ENCODE results near the gene SPATA31E1.

SPATA31E1 gene

GRCh38 chr9:87863882-87864465 is 18.7 kb upstream of the SPATA31E1 start:
- DNase-seq (ENCODE audit: low read depth), result no peak

DNA sequence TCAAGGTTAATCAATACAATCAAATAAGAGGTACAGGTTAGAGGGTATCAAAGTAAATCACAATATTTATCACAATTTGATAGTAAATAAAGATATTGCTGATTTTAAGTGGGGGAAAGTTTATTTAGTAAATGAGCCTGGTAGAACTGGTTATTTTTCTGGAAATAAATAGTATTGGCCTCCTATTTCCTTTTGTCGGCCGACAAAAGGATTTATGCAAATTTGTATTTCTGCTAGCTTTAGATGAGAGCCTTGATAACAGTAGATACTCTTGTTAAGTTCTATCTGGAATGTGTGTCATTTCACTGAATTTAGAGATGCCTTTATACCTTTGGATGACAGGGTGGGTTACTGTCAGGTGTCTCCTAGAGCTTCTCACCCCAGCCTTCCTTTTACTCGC is 17.8 kb upstream of the SPATA31E1 start:
- no peak for DNase-seq (ENCODE audit: low read depth)

- DNase-seq (ENCODE audit: low read depth), result no peak
Observed at GRCh38 chr9:87865626-87866025, 17.1 kb upstream of the SPATA31E1 start.

GRCh38 chr9:87867391-87867790 is 15.3 kb upstream of the SPATA31E1 start:
- no peak for DNase-seq (ENCODE audit: low read depth)

DNA sequence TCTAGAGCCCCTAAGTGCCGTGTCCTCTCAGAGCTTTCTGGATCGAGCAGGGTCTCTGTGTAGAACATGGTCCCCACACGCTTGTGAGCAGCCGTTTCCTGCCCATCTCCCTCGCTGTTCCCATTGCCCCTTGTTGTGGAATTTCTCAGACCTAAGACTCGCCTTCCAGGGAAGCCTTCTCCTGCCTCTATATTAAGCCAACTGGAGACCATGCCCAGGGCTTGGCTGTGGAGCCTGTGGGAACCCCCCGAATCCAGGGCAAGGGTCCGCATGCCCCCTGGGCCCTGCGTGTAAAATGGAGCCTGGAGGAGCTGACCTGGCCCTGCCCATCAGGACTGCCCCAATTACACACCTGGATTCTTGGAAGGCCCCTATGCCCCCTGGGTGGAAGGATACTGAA is 14.5 kb upstream of the SPATA31E1 start:
- no peak for DNase-seq (ENCODE audit: low read depth)

GRCh38 chr9:87868635-87869034 is 14.0 kb upstream of the SPATA31E1 start:
- no peak for DNase-seq (ENCODE audit: low read depth)

- no peak for DNase-seq (ENCODE audit: low read depth)
Observed at GRCh38 chr9:87869082-87869481, 13.6 kb upstream of the SPATA31E1 start.

DNA sequence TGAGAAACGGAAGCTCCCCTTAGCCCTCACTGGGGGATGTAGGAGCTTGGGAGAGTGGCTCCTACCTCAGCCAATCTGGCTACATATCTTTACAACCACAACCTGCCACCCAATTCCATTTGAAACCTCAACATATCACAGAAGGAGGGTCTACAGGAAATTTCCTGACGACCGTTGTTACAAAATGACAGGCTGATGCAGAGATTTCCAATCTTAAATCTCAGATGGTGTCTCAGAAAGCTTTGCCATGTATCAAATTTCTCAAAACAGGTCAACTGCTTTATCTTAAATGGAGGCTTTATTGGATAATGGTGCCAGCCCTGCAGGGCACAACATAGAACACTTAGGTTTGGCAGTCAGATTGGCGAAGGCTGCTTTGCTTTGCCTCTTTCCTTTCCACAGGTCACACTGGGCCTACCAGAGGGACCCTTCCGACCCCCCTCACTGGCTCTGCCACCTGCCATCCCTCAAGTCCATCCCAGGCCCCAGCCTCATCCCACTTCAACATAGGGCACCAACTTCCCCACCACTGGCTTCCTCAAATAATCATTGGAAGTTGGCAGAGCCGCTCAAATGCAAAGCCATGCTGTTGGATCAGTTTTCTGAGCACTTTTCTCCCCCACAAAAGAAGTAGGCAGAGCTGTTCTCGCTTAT is 11.1 kb upstream of the SPATA31E1 start:
- DNase-seq (ENCODE audit: low read depth), result no peak

- no peak for DNase-seq (ENCODE audit: low read depth)
Observed at GRCh38 chr9:87872079-87872624, 10.5 kb upstream of the SPATA31E1 start.

- no peak for DNase-seq (ENCODE audit: low read depth)
Observed at GRCh38 chr9:87873607-87874303, 8.9 kb upstream of the SPATA31E1 start.

DNA sequence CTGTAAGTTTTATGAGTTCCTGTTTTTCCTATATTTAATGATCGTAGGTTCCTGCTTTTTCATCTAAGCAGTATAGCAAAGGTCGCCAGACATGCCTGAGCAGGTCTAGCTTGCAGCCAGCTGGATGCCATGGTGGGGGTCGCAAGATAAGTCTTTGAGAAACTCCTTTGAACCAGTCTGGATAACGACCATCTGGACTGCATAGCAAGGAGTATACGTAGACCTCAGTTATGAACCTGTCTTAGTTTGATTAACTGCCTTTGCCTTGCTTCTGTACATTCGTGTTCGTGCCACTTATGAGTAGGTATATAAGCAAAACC is 8.4 kb upstream of the SPATA31E1 start:
- no peak for DNase-seq (ENCODE audit: low read depth)

GRCh38 chr9:87875060-87875459 is 7.6 kb upstream of the SPATA31E1 start:
- DNase-seq (ENCODE audit: low read depth), result no peak

DNA sequence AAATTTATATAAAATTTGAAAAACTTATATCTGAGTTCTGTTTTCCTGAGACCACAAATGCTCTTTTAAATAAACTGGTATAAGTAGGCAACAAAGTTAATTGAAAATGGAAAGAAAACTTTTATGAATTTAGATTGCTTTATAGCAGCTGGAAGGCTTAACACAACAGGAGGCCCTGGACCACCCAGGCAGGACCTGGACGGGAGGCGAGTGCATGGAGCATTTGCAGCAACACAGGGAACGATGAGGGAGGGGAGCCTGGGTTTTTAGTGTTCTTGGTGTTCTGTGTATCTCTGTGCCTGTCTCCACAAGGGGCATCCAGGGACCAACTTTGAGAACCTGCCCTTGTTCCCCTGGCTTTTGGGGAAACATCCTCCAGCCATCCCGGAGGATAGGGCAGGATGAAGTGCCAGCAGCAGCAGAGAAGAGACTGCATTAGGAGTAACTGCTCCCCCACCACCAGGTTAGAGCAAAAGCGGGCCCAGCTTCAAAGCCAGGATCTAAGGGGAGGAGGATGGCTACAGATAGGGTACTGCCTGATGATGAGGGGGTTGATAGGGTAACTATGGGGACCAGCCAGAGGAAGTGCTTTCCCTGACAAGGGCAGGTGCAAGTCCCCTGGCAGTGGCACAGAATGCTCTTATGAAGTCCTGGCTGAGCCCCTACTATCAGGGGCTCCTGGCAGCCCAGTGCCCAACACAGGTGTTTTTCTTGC is 6.7 kb upstream of the SPATA31E1 start:
- DNase-seq (ENCODE audit: low read depth), result no peak

DNA sequence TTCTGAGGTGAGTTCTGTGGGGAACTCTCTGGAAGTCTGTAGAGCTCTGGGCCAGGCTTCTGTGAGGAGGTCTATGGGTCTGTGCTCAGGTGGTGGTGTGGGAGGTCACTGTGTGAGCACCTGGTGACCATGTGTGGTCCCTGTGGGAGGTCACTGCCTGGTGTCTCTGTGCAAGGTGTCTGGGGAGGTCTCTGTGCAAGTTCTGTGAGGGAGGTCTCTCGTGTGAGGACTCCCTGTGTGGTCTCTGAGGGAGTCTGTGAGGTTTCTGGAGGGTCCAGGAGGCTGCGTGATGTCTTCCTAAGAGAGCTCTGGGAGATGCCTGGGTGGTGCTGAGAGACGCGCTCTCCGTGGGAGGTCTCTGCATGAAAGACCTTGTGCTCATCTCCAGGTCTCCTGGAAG is 6.0 kb upstream of the SPATA31E1 start:
- DNase-seq (ENCODE audit: low read depth), result no peak

- DNase-seq (ENCODE audit: low read depth), result no peak
Observed at GRCh38 chr9:87878989-87879511, 3.6 kb upstream of the SPATA31E1 start.

DNA sequence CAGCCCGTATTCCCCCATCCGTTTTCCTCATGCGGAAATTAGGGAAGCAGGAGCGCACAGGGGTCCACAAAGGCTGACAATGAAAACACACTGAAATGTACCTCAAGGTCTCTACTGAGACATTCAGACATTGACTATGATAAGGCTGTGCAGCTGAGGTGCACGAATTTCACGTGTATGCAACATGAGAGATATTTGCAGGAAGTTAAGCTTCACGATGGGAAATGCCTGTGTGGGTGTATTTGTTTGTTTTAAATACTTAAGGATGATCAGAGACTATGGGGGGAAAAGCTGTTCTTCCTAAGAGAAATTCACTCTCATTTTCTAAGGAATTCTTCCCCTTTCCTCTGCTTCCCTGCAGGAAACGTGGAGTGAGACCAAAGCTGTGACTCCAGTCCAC is 2.6 kb upstream of the SPATA31E1 start:
- DNase-seq (ENCODE audit: low read depth), result no peak

GRCh38 chr9:87880683-87881082 is 2.0 kb upstream of the SPATA31E1 start:
- DNase-seq (ENCODE audit: low read depth), result no peak

- no peak for DNase-seq (ENCODE audit: low read depth)
Observed at GRCh38 chr9:87883274-87883673, 597 bp downstream of the SPATA31E1 start.

DNA sequence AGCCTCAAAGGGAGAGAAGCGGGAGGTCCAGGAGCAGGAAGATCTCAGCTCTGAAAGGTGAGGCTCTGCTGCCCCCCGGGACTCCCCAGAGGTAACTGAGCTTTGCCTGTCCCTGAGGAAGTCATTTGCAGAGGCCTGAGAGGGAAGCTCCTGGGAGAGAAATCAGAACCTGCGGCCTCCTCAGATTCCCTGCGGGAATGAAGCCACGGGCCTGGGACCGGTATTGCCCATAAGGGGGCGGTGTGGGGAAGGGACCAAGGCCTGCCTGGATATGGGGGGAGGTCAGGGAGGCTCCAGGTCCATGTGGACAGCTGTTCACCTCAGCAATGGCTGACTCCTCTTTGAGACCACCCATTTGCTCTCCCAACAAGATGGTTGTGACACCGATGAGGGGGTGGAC is 1.3 kb downstream of the SPATA31E1 start:
- DNase-seq (ENCODE audit: low read depth), result no peak

DNA sequence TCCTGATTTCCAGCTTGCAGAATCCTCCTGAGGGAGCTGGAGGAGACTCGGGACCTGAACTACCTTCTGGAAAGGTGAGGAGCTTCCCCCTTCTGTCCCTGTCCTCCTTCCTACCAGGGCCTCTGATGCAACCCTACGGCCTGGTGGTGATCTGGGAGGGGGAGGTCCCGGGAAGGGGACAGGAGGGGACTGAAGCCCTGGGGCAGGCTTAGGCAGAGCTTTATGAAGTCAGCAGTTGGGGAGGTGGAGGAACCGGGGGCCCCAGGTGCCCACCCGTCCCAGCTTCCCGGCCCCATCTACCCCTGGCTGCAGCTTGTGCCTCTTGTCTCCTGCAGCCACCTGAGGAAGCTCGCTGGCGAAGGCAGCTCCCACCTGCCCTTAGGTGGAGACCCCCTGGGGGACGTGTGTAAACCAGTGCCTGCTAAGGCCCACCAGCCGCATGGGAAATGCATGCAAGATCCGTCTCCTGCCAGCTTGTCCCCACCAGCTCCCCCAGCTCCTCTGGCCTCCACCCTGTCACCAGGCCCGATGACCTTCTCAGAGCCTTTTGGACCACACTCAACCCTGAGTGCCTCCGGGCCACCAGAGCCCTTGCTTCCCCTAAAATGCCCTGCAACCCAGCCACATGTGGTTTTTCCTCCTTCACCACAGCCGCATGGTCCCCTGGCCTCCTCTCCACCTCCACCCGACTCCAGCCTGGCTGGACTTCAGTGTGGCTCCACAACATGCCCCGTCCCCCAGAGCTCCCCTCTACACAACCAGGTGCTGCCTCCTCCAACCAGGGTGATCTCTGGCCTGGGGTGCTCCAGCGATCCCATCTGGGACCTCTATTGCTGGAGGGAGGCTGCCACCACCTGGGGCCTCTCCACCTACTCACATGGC is 2.1 kb downstream of the SPATA31E1 start:
- no peak for DNase-seq (ENCODE audit: low read depth)

- no peak for DNase-seq (ENCODE audit: low read depth)
Observed at GRCh38 chr9:87885484-87886189, 3.0 kb downstream of the SPATA31E1 start.

Measured in activated T-cell treated with anti-CD3 and anti-CD28 coated beads for 1 hour (primary cell).